ENCODE measurements around the gene ASIC3.
"Not testable (repeated sequence)": the region's sequence is repeated elsewhere in the genome, so short reads cannot be mapped to it uniquely, and the experiment has no call there.

The ASIC3 gene

GRCh38 chr7:151034312-151035025, 13.9 kb upstream of the ASIC3 start:
- no peak for DNase-seq

- DNase-seq, result no peak
These were observed 13.2 kb upstream of the ASIC3 start for GRCh38 chr7:151035026-151035717.

- DNase-seq, result no peak
These were observed 12.4 kb upstream of the ASIC3 start for GRCh38 chr7:151035902-151036301.

- peak; percentile 46 for DNase-seq
These were observed 9.1 kb upstream of the ASIC3 start for GRCh38 chr7:151038951-151039849.

GRCh38 chr7:151039850-151040548, 8.3 kb upstream of the ASIC3 start:
- no peak for DNase-seq

- DNase-seq, result no peak
These were observed 7.5 kb upstream of the ASIC3 start for GRCh38 chr7:151040616-151041375.

GRCh38 chr7:151043449-151043848, 4.9 kb upstream of the ASIC3 start:
- not testable (repeated sequence) for DNase-seq

GRCh38 chr7:151043959-151044358, 4.4 kb upstream of the ASIC3 start:
- DNase-seq, result no peak

- no peak for DNase-seq
These were observed 3.1 kb upstream of the ASIC3 start for GRCh38 chr7:151045262-151045661.

- no peak for DNase-seq
These were observed 2.4 kb upstream of the ASIC3 start for GRCh38 chr7:151045967-151046366.

GRCh38 chr7:151046603-151047573, 1.4 kb upstream of the ASIC3 start:
- no peak for DNase-seq

- no peak for DNase-seq
These were observed 656 bp downstream of the ASIC3 start for GRCh38 chr7:151048911-151049463.

- peak; percentile 19 for DNase-seq
These were observed 2.8 kb downstream of the ASIC3 start for GRCh38 chr7:151051108-151051507.

GRCh38 chr7:151053096-151053495, 4.8 kb downstream of the ASIC3 start:
- no peak for DNase-seq

- no peak for DNase-seq
These were observed 5.4 kb downstream of the ASIC3 start for GRCh38 chr7:151053751-151054150.

GRCh38 chr7:151056283-151056665, 7.9 kb downstream of the ASIC3 start:
- DNase-seq, result no peak

GRCh38 chr7:151056666-151057505, 8.6 kb downstream of the ASIC3 start:
- DNase-seq, result no peak

- no peak for DNase-seq
These were observed 9.2 kb downstream of the ASIC3 start, which contains the start of gene CDK5 for GRCh38 chr7:151057506-151057988. CDK5 (minus strand) TSS chr7:151057897; CDS start chr7:151057848, 49 bp downstream.

All from activated CD4-positive, alpha-beta T cell treated with anti-CD3 and anti-CD28 coated beads for 1 hour (primary cell).